Upper lobe of right lung (tissue), 1 donor: Measurements from ENCODE around the gene FBN1. TPM values are rescaled to one million over a fixed set of nuclear protein-coding genes. Genes with fewer than 3 reads are reported as not detected.

Source experiments
- ATAC-seq: fragments of 200-7000 bp; cut with Tn5 transposase; one replicate; pipeline ENCODE4 v1.9.1; 2020; ENCODE audit warnings: mild to moderate bottlenecking, moderate library complexity
- DNase-seq: peaks from one replicate; pipeline ENCODE4 v3.0.0-alpha.2; 2020
- H3K27ac ChIP-seq: fragments of 200-600 bp; one replicate; pipeline ENCODE4 v1.8.0; 2022
- H3K27me3 ChIP-seq: fragments of 200-600 bp; one replicate; pipeline ENCODE4 v1.8.0; 2022; ENCODE audit warnings: mild to moderate bottlenecking
- H3K36me3 ChIP-seq: fragments of 200-600 bp; one replicate; pipeline ENCODE4 v1.8.0; 2022
- H3K4me1 ChIP-seq: fragments of 200-600 bp; one replicate; pipeline ENCODE4 v1.8.0; 2022
- H3K4me3 ChIP-seq: fragments of 200-600 bp; one replicate; pipeline ENCODE4 v1.8.0; 2022; ENCODE audit warnings: mild to moderate bottlenecking
- H3K9me3 ChIP-seq: fragments of 200-600 bp; one replicate; pipeline ENCODE4 v1.8.0; 2022
- CTCF ChIP-seq: fragments of 200-600 bp; IDR thresholded peaks from one replicate; pipeline ENCODE4 v1.8.0; 2022; ENCODE audit warnings: antibody characterized with exemption
- intact Hi-C: fragments of 100-400 bp; cut with DNase I; formaldehyde crosslinking; loops from one replicate; pipeline ENCODE4 v1.11.0; 2022
- total RNA-seq: library from RNA; stranded (reverse); fragmentation: NEBNext Ultra II Directional; extraction: Animal tissue kit (Norgen Biotek cat#: 25700); gene quantifications from one replicate; pipeline ENCODE4 v1.2.1, GENCODE V29; 2021
- donor health status: DM: no; HTN: yes; CAD: no; lungs with severe emphysema.

The FBN1 gene
- total RNA-seq, 1 donor from 2014 or later: 46.9 TPM

DNA sequence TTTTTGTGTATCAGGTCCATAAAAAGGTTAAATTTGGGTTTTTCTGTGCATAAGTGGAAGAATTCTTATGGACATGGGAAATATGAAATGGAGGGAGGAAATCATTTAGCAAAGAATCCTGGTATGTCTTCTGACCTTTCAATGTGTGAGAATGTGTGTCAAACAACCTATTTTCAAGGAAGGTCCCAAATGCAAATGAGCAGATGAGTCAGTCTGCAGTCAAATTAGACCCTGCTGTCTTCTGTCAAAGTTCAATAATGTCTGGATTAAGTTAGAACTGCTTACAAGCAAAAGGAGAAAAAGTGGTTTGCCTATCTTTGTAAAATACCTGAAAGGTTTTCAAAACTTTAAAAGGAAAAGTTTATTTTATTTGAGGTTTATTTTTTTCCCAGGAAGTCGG is 15.3 kb downstream of the FBN1 start:
- intact Hi-C loops: no loop called here

DNA sequence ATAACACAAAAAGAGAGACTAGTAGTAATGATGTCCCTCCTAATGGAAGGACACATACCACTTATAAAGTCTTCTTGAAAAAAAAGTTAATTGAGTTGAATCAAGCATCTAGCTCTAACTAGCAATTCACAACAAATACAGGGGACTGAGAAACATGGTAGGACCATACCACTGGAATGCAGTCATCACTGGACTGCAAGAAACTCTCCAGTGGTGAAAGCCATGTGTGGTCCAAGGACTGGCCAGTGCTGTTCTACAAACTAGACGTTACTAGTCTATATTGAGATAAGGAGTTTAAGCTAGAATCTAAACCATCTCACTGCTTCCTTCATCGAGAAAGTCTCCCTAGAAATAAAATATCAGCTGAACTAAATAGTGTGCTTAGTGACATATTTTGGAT is 16.7 kb downstream of the FBN1 start:
- intact Hi-C loops: no loop called here
- Histone ChIP-seq H3K4me3 (no peak overlapping the region), H3K9me3 (no peaks in the 10 kb centered on the region), H3K27me3 (no peaks in the 10 kb centered on the region), H3K4me1 (peaks cover 5% of the 10 kb centered on the region), H3K36me3 (no peaks in the 10 kb centered on the region), H3K27ac (no peak overlapping the region)
- no peak for TF ChIP-seq CTCF
- ATAC-seq: no peak
- DNase-seq: no peak

More for the DNA sequence above, 15.3 kb downstream of the FBN1 start:
- ATAC-seq: no peak
- DNase-seq: no peak
- Histone ChIP-seq H3K27ac (no peak overlapping the region), H3K27me3 (no peaks in the 10 kb centered on the region), H3K4me3 (no peak overlapping the region), H3K9me3 (no peaks in the 10 kb centered on the region), H3K36me3 (no peaks in the 10 kb centered on the region), H3K4me1 (peaks cover 5% of the 10 kb centered on the region)
- TF ChIP-seq CTCF: no peak

GRCh38 chr15:48627260-48627940 is 18.1 kb downstream of the FBN1 start:
- no peak for TF ChIP-seq CTCF
- H3K36me3 ChIP-seq: no peaks in the 10 kb centered on the region
- intact Hi-C loops: no loop called here
- ATAC-seq: no peak
- no peak overlapping the region for H3K27ac ChIP-seq
- no peak overlapping the region for H3K4me3 ChIP-seq
- no peaks in the 10 kb centered on the region for H3K9me3 ChIP-seq
- no peaks in the 10 kb centered on the region for H3K4me1 ChIP-seq
- no peaks in the 10 kb centered on the region for H3K27me3 ChIP-seq
- DNase-seq: no peak

DNA sequence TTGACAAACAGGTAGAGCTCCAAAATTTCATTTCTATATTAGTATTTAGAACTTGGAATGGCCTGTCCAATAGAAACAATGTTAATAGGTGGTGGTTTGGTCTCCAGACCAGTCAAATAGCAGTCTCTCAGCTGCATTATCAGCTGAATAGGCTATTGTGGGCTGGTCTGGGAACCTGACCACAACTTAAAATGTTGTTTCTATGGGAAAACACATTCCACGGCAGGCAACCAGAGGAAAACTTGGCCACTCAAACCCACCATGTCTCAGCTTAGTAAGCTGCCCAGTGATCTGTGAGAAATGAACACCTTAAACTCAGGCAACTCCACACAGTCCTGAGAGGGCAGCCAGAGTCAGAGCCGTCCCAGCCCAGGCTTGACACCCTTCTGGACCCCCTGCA is 20.4 kb downstream of the FBN1 start:
- TF ChIP-seq CTCF: no peak
- H3K27ac ChIP-seq: no peak overlapping the region
- no peaks in the 10 kb centered on the region for H3K27me3 ChIP-seq
- H3K4me1 ChIP-seq: no peaks in the 10 kb centered on the region
- no peaks in the 10 kb centered on the region for H3K9me3 ChIP-seq
- DNase-seq: no peak
- H3K36me3 ChIP-seq: no peaks in the 10 kb centered on the region
- intact Hi-C loops: no loop called here
- no peak overlapping the region for H3K4me3 ChIP-seq
- ATAC-seq: no peak

DNA sequence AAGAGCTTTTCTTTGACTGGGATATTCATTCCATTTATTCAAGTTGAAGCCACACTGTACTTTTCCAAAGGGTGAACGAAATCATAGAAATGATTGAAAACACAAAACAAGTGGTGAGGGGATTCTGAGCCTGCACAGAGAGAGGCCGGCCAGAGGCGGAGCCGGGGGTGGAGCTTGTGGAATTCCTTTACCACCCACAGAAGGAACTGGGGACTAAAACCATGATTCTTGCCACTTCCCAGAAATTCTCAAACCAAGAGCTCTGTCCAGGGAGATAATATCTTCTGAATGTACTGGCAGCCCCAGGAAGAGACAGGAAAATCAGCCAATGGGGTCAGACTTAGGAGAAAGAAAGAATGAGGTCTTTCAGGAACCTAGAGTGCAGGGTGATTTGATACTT is 20.8 kb downstream of the FBN1 start:
- TF ChIP-seq CTCF: no peak
- H3K4me1 ChIP-seq: no peaks in the 10 kb centered on the region
- H3K27ac ChIP-seq: no peak overlapping the region
- H3K9me3 ChIP-seq: no peaks in the 10 kb centered on the region
- intact Hi-C loops: no loop called here
- no peaks in the 10 kb centered on the region for H3K36me3 ChIP-seq
- H3K4me3 ChIP-seq: no peak overlapping the region
- ATAC-seq (no peak), DNase-seq (no peak)
- H3K27me3 ChIP-seq: no peaks in the 10 kb centered on the region

DNA sequence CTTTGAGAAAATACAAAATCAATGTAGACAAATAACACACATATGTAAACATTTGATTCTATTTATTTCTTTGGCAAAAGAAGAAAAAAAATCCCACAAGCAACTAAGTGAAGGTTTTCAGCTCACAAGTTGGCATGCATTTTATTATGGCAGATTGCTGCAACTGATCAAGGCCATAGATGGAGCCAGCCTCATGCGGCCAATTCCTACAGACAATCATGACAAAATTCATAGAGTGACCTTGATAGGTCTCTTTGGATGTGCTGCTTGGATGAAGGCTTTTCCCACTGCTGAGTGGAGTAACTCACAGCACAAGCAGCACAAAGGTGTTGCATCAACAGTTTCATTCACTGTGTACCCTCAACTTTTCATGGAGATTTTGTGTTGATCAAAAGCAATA is 22.1 kb downstream of the FBN1 start:
- TF ChIP-seq CTCF: no peak
- Histone ChIP-seq H3K4me3 (no peak overlapping the region), H3K9me3 (no peaks in the 10 kb centered on the region), H3K27ac (no peak overlapping the region), H3K27me3 (no peaks in the 10 kb centered on the region), H3K36me3 (no peaks in the 10 kb centered on the region), H3K4me1 (no peaks in the 10 kb centered on the region)
- ATAC-seq (no peak), DNase-seq (no peak)
- intact Hi-C loops: no loop called here
